ENCODE measurements around the gene SIRT2.
A peak's percentile ranks its signal among the peaks of the same experiment; 100 is the strongest.

Gene SIRT2

GRCh38 chr19:38918526-38918925, 19.1 kb upstream of the SIRT2 start:
- TF ChIP-seq CTCF (IDR thresholded peaks at IDR 0.05; ENCODE audit: control insufficient read depth, extremely low read depth, insufficient read depth) = no peak
- DNase-seq (ENCODE audit: low read depth) = no peak
- no peak overlapping the region for H3K4me3 ChIP-seq (ENCODE audit: low read depth, low read length)

- no peak for DNase-seq (ENCODE audit: low read depth)
- peak; percentile 4; the same call in 1 of the 2 replicates for TF ChIP-seq CTCF (IDR thresholded peaks at IDR 0.05; ENCODE audit: control insufficient read depth, extremely low read depth, insufficient read depth)
- H3K4me3 ChIP-seq (ENCODE audit: low read depth, low read length) = no peak overlapping the region
Observed at GRCh38 chr19:38917921-38918491, 18.6 kb upstream of the SIRT2 start.

- DNase-seq (ENCODE audit: low read depth) = no peak
- no peak overlapping the region for H3K4me3 ChIP-seq (ENCODE audit: low read depth, low read length)
- TF ChIP-seq CTCF (IDR thresholded peaks at IDR 0.05; ENCODE audit: control insufficient read depth, extremely low read depth, insufficient read depth) = no peak
Observed at GRCh38 chr19:38917516-38917915, 18.1 kb upstream of the SIRT2 start.

GRCh38 chr19:38915329-38916321, 16.2 kb upstream of the SIRT2 start:
- H3K4me3 ChIP-seq (ENCODE audit: low read depth, low read length) = no peak overlapping the region
- no peak for DNase-seq (ENCODE audit: low read depth)
- TF ChIP-seq CTCF (IDR thresholded peaks at IDR 0.05; ENCODE audit: control insufficient read depth, extremely low read depth, insufficient read depth) = no peak

- H3K4me3 ChIP-seq (ENCODE audit: low read depth, low read length) = no peak overlapping the region
- no peak for TF ChIP-seq CTCF (IDR thresholded peaks at IDR 0.05; ENCODE audit: control insufficient read depth, extremely low read depth, insufficient read depth)
- DNase-seq (ENCODE audit: low read depth) = no peak
Observed at GRCh38 chr19:38913958-38914357, 14.5 kb upstream of the SIRT2 start.

GRCh38 chr19:38912600-38913514, 13.4 kb upstream of the SIRT2 start:
- DNase-seq (ENCODE audit: low read depth) = no peak
- no peak for TF ChIP-seq CTCF (IDR thresholded peaks at IDR 0.05; ENCODE audit: control insufficient read depth, extremely low read depth, insufficient read depth)
- no peak overlapping the region for H3K4me3 ChIP-seq (ENCODE audit: low read depth, low read length)

Data from LNCaP clone FGC (cell line).